Measurements from ENCODE around the gene GC.
"Not testable (repeated sequence)": the region's sequence is repeated elsewhere in the genome, so short reads cannot be mapped to it uniquely, and the experiment has no call there.

The GC gene, protein sequence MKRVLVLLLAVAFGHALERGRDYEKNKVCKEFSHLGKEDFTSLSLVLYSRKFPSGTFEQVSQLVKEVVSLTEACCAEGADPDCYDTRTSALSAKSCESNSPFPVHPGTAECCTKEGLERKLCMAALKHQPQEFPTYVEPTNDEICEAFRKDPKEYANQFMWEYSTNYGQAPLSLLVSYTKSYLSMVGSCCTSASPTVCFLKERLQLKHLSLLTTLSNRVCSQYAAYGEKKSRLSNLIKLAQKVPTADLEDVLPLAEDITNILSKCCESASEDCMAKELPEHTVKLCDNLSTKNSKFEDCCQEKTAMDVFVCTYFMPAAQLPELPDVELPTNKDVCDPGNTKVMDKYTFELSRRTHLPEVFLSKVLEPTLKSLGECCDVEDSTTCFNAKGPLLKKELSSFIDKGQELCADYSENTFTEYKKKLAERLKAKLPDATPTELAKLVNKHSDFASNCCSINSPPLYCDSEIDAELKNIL

DNA sequence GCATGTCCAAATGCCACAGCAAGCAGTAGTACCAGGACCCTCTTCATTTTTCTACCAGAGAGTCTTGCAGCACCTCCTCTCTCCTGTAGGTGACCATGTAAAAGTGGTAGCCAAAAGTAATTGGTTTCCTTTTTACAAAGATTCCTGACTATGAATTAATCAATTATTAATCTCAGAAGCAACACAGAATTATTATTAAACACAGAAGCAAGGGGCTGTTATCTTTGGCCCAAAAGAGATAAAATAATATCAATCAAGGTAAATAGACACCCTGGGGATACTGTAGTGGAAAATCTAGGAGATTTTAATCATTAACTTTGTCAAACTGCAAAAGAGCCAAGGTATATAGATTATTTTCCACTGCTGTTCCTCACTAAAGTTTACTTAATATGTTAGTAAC is at the start of gene GC:
Gene GC (minus strand): TSS at position 108 of the 400 bp plus-strand sequence. CDS start 61 bp downstream, at position 47.
- no peak for DNase-seq

DNA sequence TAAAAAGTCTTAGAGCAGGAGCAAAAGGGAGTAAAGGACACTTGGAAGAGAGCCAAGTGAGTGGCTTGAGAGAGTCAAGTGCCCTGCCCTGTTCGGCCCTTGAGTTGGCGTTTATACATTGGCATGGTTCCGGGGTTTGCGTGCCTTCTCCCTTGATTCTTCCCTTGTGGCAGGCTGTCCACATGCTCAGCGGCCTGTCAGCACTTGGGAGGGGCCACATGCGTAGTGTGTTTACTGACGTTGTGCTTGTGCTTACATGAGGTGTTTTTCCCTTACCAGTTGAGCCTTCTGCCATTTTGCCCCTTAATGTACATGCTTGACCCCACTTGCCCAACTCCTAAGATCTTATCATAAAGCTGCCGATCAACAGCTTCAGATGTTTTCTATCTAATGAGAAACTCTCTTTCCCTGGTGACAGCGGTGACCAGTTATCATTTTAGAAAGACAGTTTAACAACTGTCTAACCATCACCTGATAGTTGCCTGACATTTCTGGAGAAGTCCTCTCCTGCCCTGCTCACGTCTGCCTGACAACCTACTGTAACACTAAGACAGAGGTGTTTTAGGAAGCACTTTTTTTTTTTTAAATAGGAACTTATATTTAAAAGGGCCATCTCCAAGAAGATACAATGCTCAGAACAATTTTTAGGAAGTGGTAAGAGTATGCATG is 49.5 kb upstream of the GC start:
- DNase-seq: no peak

DNA sequence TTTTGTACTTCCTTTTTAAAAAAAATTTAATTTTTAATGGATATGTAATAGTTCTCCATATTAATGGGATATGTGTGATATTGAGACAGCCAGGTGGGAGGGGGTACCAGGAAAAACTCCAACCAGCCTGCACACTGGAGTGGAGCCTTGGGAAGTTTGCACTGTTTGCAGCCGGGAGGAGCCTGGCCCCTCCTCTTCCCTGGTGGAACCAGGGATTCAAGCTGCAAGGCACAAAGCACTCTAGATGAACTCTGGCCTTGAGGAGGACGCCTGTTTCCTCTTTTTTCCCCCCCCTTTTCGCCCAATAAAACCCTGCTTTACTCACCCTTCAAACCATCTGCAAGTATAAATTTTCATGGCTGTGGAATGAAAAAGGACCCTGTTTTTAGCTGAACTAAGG is 48.2 kb upstream of the GC start:
- DNase-seq: no peak

DNA sequence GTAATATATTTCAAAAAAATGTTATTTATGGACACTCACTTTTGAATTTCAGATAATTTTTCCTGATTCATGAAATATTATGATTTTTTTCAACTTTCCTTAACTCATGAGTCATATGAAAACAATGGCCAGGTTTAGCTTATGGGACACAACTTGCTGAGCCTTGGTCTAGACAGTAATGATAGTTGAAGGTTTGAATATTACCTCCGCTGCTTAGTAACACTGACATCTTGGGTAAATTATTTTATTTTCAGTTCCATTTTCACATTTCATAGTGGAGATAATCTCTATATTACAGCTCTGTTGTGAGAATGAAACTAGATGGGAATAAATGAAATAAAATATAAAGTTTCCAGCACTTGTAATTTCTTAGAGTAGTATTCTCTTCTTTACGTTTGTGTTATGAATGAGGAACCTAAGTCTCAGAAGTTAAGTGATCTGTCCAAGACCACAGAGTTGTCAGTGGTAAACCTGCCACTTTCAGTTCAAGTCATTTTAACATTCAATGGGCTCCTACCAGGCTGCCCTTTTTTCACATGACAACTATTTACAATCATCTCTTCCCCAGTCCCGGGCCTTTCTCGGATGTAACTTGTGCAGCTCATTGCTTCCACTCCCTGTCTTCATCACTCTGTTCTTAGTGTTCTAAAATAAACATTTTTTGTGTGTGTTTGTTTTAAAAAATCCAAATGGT is 46.8 kb upstream of the GC start:
- no peak for DNase-seq

DNA sequence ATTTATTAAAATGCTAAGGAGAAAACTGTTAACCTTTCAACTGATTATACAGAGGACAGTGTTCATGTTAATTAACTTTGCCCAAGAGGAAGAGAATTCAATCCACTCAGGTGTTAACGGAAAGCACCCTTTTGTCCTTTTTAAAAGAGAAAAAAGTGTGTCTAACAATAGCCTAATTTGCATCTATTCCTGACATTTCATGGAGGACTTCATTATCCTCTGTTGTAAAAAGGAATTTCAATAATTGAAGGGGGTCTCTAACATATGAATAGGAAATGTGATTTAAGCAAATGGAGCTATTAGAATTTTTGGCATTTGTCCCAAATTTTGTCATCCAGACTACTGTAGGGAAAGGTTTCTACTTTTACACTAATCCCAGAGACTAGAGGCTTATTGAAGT is 44.6 kb upstream of the GC start:
- DNase-seq: no peak

DNA sequence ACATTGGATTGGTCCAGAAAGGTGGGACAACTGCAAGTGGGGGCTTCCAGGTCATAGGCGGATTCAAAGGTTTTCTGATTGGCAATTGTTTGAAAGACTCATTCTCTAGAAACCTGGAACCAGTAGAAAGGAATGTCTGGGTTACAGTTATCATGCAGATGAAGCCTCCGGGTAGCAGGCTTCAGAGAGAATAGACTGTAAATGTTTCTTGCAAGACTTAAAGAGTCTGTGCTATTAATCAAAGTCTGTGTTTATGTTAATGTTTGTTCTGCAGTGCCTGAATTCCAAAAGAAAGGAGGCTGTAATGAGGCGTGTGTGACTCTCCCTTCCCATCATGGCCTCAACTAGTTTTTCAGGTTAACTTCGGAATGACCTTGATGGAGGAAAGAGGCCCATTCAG is 43.9 kb upstream of the GC start:
- no peak for DNase-seq

DNA sequence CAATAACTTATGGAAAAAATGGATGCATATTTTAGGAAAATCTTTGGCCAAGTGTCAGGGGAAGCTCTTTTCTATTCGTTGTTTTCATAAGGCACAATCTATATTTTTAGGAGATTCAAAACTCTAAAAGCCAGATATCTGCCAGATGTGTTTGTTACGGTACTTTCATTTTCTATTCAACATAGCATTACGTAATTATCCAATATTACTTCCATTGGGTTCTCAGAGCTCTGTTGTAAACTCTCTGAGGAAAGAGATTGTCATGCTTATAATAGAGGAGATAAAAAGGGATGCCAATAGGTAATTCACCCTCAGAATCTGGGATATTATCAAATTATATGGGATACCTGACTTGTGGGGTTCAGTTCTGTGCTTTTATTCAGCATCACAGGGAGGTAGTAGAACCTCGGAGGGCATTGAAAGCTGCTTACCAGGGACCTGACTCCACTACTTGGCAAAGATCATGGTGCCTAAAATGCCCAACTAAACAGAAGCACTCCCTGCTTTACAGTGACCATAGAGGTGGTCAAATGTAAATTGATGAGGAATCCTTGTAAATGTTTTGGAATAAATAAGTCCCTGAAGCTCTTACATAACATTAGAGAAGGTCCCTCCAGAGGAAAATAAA is 32.9 kb upstream of the GC start:
- no peak for DNase-seq

DNA sequence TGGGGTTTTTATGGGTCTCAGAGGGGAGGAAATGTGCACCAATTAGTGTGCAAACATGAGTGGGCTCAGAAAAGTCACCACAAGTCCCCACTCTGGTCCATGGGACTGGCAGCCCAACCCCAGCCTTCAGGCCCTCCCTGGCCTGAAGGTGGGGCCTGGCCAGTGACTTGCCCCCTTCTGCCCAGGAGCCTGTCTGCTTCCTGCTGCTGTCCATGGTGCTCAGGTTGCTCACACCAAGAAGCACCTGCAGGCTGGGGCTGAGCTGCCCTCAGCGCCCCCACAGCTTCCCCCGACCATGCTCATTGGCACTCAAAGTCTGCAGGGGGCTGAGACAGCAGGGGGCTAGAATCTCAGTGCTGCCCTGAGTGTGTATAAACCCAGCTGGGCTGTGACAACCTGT is 30.6 kb upstream of the GC start:
- no peak for DNase-seq

DNA sequence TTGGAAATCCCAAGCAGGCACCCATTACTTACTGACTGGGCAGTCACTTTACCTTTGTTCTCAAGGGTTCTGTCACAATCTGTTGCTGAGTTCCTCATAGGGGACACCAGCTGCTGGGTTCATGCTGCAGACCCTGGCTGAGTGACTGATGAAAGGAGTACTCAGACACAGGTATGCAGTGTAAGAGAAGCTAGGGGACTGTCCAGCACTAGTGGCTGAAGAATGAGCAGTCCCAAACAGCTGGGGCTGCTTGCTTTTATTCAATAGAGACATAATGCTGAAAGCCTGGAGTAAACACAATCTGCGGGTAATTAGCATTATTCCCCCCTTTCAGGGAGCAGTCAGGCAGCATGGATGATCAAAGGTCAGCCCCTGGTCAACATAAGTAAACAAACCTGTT is 25.9 kb upstream of the GC start:
- not testable (repeated sequence) for DNase-seq

DNA sequence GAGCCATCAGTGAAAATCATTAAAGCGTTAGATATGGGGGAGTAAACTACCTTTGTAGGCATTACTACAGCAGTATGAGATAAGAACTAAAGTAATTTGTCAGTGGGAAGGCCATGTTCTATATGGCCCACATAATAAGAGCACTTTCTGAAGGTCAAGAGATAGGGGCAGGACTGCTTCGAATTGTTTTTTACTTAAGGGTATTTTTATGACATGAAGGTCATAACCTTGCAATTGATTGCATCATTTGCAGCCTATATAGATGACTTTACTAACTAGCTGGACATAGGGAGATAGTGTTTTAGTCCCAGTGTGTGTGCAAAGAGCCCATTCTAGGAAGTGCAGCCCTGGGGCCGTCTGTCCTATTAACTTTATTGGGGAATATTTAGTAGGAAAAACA is 23.6 kb upstream of the GC start:
- DNase-seq: no peak

DNA sequence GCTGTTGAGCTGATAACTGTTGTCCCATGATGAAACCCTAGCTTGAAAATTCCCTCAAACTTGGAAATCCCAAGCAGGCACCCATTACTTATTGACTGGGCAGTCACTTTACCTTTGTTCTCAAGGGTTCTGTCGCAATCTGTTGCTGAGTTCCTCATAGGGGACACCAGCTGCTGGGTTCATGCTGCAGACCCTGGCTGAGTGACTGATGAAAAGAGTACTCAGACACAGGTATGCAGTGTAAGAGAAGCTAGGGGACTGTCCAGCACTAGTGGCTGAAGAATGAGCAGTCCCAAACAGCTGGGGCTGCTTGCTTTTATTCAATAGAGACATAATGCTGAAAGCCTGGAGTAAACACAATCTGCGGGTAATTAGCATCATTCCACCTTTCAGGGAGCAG is 21.4 kb upstream of the GC start:
- not testable (repeated sequence) for DNase-seq

DNA sequence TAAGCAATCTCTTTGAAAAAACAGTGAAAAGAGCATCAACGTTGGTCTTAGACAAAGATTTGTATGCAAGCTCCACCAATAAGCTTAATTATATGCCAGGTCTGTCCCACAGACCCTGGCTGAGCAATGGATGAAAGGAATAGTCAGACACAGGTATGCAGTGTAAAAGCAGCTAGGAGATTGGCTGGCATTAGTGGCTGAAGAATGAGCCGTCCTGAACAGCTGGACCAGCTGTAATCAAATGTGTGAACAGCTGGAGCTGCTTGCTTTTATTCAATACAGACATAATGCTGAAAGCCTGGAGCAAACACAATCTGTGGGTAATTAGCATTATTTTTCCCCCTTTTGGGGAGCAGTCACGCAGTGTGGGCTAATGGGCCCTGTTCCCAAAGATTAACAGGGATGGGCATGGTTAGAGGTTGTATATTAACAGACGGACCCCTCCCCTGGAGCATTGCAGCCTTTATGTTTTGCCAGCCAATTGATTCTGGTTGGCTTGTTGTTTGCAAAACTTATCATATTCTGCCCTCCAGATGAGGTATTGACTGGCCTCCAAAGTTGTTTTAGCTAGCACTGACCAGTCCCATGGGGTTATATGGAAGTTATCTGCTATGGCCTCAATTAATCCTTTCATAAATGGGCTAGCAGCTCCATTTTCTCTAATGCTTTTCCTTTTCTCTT is 20.3 kb upstream of the GC start:
- not testable (repeated sequence) for DNase-seq

DNA sequence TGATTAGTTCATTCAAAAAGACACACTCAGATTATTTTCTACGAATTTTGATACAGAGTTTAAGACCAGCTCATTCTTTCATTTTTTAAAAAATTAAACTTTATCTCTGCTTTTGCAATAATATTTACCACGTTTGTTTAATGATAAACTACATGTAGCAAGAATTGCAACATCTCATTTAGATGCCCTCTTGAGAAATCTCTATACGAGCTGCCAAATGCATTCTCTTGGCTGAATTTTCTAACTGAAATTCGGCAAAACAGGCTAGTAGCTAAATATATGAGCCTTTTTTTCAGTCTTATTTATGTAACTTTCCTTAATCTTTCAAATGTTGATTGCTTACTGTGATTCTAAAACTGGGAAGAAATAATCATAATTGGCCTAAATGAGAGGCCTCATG is 2.1 kb upstream of the GC start:
- no peak for DNase-seq

DNA sequence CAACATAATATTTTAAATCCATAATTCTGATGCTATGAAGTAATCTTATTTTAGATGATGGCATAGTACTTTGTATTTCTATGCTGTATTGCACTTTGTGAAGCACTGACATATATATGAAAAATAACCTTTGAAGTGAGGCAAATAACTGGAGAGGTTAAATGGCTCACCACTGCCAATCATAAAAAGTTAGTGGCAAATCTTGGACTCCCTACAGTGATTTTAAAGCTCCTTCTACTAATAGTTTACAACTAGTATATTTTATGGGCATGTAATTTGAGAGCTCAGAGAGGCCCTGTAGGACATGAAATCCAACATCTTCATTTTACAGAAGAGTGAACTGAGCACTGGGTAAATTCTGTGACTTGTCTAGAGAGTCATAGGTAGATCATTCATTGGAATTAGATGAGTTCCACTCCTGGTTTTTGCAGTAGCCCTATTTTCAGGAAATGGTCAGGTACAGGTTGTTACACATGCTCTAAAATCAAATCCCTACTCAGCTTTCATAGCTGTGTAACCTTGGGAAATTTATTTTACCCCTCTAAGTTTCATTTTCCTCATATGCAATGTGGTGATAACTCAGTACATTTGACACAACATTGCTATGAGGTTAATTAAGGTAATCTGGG is 804 bp upstream of the GC start:
- DNase-seq: no peak

DNA sequence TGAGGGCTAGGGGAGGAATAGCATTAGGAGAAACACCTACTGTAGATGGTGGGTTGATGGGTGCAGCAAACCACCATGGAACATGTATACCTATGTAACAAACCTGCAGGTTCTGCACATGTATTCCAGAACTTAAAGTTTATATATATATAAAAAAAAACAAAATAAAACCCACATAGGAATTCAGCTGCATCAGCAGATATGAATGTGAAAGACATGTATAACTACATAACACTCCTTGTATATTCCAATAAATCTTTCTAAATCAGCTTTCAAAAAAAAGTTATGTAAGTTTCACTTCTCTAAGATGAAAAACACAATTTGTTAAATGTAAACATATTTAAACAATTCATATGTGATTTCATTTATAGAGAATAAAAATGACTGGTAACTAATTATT is 6.0 kb downstream of the GC start:
- DNase-seq: no peak

DNA sequence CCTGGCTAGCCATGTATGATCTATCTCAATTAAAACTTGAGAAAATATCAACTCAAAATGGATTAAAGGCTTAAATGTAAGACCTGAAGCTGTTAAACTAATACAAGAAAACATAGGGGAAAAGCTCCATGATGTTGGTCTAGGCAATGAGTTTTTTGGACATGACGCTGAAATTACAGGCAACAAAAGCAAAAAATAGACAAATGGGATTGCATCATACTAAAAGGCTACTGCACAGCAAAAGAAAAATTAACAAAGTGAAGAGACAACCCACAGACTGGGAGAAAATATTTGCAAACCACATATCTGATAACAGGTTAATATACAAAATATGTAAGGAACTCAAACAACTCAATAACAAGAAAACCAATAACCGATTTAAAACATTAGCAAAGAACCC is 8.4 kb downstream of the GC start:
- DNase-seq: no peak

DNA sequence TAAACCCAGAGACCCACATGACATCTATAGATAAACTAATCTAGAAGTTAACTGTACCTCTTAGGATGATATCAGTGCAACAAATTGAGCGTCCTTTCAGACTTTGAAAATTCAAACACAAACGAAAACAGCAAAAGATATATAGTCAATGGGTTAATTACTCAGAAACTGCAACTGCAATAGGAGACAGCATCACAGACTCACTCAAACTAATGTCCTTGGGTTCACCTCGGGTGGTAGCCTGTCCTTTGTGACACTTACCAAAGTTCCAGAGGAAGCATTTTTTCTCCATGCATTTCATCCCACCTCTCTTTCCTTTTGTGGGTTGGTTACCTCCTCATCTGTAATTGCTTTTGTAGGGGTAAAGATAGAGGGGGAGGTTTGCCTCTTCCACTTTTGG is 9.7 kb downstream of the GC start:
- no peak for DNase-seq

DNA sequence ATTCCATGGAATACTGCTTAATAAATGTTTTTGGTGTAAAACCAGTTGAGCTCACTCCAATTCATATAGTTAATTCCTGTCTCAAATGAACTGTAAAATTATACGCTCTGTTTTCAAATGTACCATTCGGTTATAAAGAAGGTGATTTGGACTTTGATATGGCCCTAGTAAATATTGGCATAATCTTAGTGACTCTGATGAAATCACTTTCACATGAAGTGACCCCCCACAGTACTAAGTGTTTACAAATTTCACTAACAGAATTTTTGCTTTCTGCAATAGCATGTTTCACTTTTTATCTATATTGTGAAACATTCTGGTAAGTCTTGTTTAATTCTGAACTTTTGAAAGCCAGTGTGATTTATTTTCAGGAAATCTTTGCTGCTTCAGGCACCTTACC is 10.9 kb downstream of the GC start:
- no peak for DNase-seq

DNA sequence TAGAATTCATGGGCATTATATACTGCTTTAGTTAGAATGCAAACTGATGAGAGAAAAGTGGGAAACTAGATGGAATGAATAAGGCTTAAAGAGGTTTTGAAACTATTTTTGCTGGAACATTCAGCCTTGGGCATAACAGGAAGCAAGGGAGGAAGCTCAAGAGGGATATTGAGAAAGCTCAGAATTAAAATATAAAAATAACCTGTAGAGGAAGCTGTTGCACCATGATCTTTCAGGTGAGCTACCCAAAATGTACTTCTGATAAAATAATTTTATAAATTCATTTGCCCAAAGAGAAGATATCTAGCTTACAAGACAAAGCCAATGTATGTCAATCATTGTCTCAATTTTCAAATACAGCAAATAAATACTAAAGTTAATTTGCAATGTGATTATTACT is 11.3 kb downstream of the GC start:
- DNase-seq: no peak

DNA sequence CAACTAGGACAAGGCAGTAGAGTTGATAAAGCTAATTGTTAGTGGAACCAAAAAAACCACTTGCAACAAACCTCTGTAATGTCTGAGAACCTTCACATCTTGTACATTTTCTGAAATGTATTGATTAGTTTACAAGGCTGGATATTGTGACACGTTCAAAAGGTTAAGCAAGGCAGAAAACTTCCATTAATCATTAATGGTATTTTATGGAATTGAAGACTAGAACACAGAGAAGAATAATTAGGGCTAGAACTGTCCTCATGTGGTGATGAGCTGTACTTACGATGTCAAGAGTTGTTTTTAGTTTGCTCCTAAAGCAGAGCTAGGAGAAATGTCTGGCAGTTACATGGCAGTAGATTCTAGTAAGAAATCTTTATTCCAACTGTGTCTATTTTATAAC is 12.3 kb downstream of the GC start:
- no peak for DNase-seq

DNA sequence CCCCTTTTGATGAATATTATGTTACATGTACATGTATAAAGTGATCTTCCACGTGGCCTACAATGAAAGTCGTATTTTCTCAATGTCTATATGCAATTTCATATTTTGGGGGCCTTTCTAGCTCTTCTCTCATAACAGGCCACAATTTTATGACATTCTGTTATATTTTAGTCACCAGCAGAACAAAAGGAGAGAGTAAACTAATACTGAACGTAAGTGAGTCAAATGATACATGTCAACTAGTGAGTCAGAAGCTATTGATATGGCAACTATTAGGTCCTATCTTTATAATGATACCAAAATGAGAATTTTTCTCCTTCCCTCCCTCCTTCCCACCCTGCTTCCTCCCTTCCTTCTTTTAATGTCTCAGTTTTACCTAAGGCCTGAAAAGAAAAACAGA is 14.4 kb downstream of the GC start:
- no peak for DNase-seq

DNA sequence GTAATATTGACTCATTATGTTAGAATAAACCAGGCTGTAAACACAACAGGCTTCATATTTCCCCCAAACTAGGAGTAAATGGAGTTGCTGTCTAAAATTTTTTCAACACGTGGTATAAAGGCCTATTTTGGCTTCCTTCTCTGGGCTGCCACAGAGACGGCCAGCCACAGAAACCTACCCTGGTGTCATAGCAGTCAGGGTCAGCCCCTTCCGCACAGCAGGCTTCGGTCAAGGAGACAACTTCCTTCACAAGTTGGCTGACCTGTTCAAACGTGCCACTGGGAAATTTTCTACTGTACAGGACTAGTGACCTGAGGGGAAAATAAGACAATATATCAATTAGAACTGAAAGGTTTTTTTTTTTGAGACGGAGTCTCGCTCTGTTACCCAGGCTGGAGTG is 15.8 kb downstream of the GC start:
- DNase-seq: no peak

All from NCI-H446 treated with DMSO at 0.1 percent for 48 hours (cell line).